Left lung (tissue), 10 donors: ENCODE measurements around the gene LRMDA. TPM values are rescaled to one million over a fixed set of nuclear protein-coding genes. Genes with fewer than 3 reads are reported as not detected.

Source experiments
- ATAC-seq: fragments of 200-7000 bp; cut with Tn5 transposase; one replicate; pipeline ENCODE4 v1.9.1; 2020; ENCODE audit warnings: moderate library complexity
- DNase-seq, 4 donors: peaks; one replicate each; pipeline ENCODE4 v3.0.0-alpha.2; 2013 to 2020
- H3K27ac ChIP-seq, 2 donors: fragments of 200-600 bp; sonication (generic) in 1 of 2; one replicate each; pipeline versions ENCODE4 v1.5.0 to v1.8.0; 2020 to 2021
- H3K27me3 ChIP-seq, 2 donors: fragments of 200-600 bp; sonication (generic) in 1 of 2; one replicate each; pipeline versions ENCODE4 v1.5.0 to v1.8.0; 2020 to 2021
- H3K36me3 ChIP-seq, 2 donors: fragments of 200-600 bp; sonication (generic) in 1 of 2; one replicate each; pipeline versions ENCODE4 v1.5.0 to v1.8.0; 2020 to 2021
- H3K4me1 ChIP-seq, 2 donors: fragments of 200-600 bp; one replicate each; pipeline ENCODE4 v1.8.0; 2021
- H3K4me3 ChIP-seq, 2 donors: fragments of 200-600 bp; sonication (generic) in 1 of 2; one replicate each; pipeline versions ENCODE4 v1.5.0 to v1.8.0; 2020 to 2021; ENCODE audit warnings: mild to moderate bottlenecking in 1 of 2
- H3K9me3 ChIP-seq, 2 donors: fragments of 200-600 bp; sonication (generic) in 1 of 2; one replicate each; pipeline versions ENCODE4 v1.5.0 to v1.8.0; 2020 to 2021
- CTCF ChIP-seq, 2 donors: fragments of 200-600 bp; sonication (generic) in 1 of 2; IDR thresholded peaks; one replicate each; pipeline versions ENCODE4 v1.5.0 to v1.8.0; 2021; ENCODE audit warnings: antibody characterized with exemption in 2 of 2
- intact Hi-C, 2 donors: fragments of 100-400 bp; cut with DNase I; formaldehyde crosslinking; loops; one replicate each; pipeline versions ENCODE4 v1.11.2 to v1.14.2; 2022
- polyA plus RNA-seq, 6 donors: library from polyadenylated mRNA; unstranded; fragments of 120-200 nt; gene quantifications; one replicate each; pipeline ENCODE4 v1.2.1, GENCODE V29; 2013; ENCODE audit not compliant: insufficient read length in 6 of 6
- total RNA-seq, 2 donors: library from RNA; stranded (reverse); fragmentation: NEBNext Ultra II Directional; extraction: Animal tissue kit (Norgen Biotek cat#: 25700); gene quantifications; one replicate each; pipeline ENCODE4 v1.2.1, GENCODE V29; 2021
- donor health status: DM: no; HTN: yes; CAD: no.
- donor health status: DM: no; HTN: no; CAD: no.

LRMDA gene
- total and polyA plus RNA-seq, 8 donors: 13.9 to 23.6 (median 18.7) TPM

- Histone ChIP-seq H3K9me3 (no peaks in the 10 kb centered on the region), H3K36me3 (no peaks in the 10 kb centered on the region), H3K4me3 (no peak overlapping the region), H3K4me1 (peaks cover 24 to 74% of the 10 kb centered on the region in 2 donors), H3K27me3 (no peaks in the 10 kb centered on the region), H3K27ac (peak overlapping the region in 1 of 2 donors; percentile 91)
- TF ChIP-seq CTCF (IDR thresholded peaks at IDR 0.05): no peak
- DNase-seq: no peak
- no peak for ATAC-seq
- intact Hi-C loops: no loop called here
Measured at GRCh38 chr10:75429159-75429827, 2.1 kb upstream of the LRMDA start.

- H3K27me3 ChIP-seq: no peaks in the 10 kb centered on the region
- intact Hi-C loops: no loop called here
- no peaks in the 10 kb centered on the region for H3K9me3 ChIP-seq
- peak overlapping the region in 1 of 2 donors; percentile 64 for H3K4me3 ChIP-seq
- peak overlapping the region; percentile 82 to 91 for H3K27ac ChIP-seq
- H3K36me3 ChIP-seq: no peaks in the 10 kb centered on the region
- DNase-seq (peak; percentile 47 to 90 (median 74)), ATAC-seq (peak; percentile 73)
- H3K4me1 ChIP-seq: peaks cover 24 to 81% of the 10 kb centered on the region in 2 donors
- no peak for TF ChIP-seq CTCF (IDR thresholded peaks at IDR 0.05)
Measured at GRCh38 chr10:75430000-75430763, 1.2 kb upstream of the LRMDA start.

- ATAC-seq: no peak
- intact Hi-C loops: no loop called here
- Histone ChIP-seq H3K27ac (peak overlapping the region in 1 of 2 donors; percentile 91), H3K4me1 (peaks cover 24 to 76% of the 10 kb centered on the region in 2 donors), H3K9me3 (no peaks in the 10 kb centered on the region), H3K36me3 (no peaks in the 10 kb centered on the region), H3K27me3 (no peaks in the 10 kb centered on the region), H3K4me3 (peak overlapping the region; percentile 53 to 64)
- TF ChIP-seq CTCF (IDR thresholded peaks at IDR 0.05): no peak
- no peak for DNase-seq
Measured at GRCh38 chr10:75432176-75432575, 752 bp downstream of the LRMDA start.

GRCh38 chr10:75432763-75433162 lies 1.3 kb downstream of the LRMDA start:
- ATAC-seq: no peak
- Histone ChIP-seq H3K27me3 (no peaks in the 10 kb centered on the region), H3K4me3 (peak overlapping the region in 1 of 2 donors; percentile 64), H3K36me3 (no peaks in the 10 kb centered on the region), H3K4me1 (peaks cover 19 to 70% of the 10 kb centered on the region in 2 donors), H3K27ac (no peak overlapping the region), H3K9me3 (no peaks in the 10 kb centered on the region)
- no peak for DNase-seq
- intact Hi-C loops: no loop called here
- TF ChIP-seq CTCF (IDR thresholded peaks at IDR 0.05): no peak

GRCh38 chr10:75433216-75433615 lies 1.8 kb downstream of the LRMDA start:
- no peak overlapping the region for H3K27ac ChIP-seq
- H3K9me3 ChIP-seq: no peaks in the 10 kb centered on the region
- H3K36me3 ChIP-seq: no peaks in the 10 kb centered on the region
- peaks cover 17 to 66% of the 10 kb centered on the region in 2 donors for H3K4me1 ChIP-seq
- H3K4me3 ChIP-seq: no peak overlapping the region
- no peak for ATAC-seq
- intact Hi-C loops: no loop called here
- no peaks in the 10 kb centered on the region for H3K27me3 ChIP-seq
- TF ChIP-seq CTCF (IDR thresholded peaks at IDR 0.05): no peak
- no peak for DNase-seq
